ENCODE results near the gene CAB39. TPM values are rescaled to one million over a fixed set of nuclear protein-coding genes. Genes with fewer than 3 reads are reported as not detected.

Gene CAB39
- total RNA-seq, 1 experiment from 2014 or later, result 28.6 TPM

DNA sequence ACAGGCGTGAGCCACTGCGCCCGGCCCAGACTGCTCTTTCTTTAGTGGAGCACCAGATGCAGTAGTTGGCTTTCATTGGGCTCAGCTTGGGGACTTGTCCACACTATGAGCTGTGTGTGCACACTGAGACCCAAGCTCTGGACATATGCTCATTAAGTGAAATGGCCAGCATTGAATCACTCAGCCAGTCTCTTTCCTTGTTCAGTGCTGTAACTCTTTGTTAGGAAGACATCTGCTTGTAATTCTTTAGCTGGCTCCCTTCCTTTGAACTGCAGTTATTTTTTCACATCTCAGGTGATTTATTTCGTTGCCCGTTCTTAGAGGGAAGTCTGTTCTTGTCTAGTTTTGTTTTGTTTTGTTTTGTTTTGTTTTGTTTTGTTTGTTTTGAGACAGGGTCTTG lies 70.5 kb downstream of the CAB39 start:
- DNase-seq (ENCODE audit: low spot score), result no peak

DNA sequence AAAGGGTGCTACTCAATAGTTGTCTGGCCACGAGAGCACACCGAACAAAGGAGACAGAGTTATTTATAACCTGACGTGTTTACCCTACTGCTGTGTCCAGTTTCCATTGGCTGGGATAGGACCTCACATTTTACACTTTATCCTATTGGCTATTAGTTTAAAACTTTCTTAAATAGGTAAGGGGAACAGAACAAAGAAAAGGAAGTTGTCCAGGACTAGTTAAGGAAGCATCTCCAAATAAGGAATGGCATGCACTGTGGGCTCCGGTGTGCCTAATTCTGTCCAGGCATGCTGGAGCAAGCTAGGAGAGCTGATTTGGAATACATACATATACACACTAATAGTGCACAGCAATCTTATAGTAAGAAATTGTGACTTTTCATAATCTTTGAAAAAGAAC lies 72.2 kb downstream of the CAB39 start:
- no peak for DNase-seq (ENCODE audit: low spot score)

DNA sequence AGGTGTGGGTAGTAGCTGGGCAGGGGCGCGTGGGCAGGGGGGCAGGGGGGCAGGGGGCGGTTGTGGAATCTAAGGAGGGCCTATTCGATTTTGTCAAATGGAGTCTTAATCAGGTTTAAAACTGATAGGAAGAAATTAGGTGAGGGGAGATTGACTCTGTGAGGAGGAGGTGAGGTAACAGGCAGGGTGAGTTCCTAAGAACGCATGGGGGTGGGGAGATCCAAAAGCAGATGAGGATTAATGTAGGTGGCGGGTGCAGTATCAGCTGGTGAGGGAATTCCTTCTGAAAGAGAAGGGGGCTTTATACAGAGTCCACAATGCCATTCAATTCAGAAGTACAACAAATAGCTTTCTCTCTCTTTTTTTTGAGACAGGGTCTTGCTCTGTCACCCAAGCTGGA lies 72.7 kb downstream of the CAB39 start:
- DNase-seq (ENCODE audit: low spot score), result no peak

DNA sequence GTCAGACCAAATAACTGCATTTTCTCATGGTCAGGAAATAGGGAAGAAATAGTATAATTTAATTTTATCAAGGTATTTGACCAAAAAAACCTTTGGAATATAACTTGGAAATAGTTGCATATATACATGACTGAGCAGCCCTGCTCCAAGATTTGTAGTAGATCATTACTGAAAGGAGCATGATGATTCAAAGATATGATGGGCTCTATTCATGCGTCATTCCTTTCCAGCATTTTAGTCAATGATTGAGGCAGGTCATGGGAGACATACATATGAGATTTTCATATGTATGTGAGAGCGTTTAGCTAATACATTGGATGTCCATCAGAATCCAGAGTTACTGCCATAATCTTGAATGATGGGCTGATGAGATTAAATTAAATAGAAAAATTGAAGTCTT lies 74.5 kb downstream of the CAB39 start:
- no peak for DNase-seq (ENCODE audit: low spot score)

DNA sequence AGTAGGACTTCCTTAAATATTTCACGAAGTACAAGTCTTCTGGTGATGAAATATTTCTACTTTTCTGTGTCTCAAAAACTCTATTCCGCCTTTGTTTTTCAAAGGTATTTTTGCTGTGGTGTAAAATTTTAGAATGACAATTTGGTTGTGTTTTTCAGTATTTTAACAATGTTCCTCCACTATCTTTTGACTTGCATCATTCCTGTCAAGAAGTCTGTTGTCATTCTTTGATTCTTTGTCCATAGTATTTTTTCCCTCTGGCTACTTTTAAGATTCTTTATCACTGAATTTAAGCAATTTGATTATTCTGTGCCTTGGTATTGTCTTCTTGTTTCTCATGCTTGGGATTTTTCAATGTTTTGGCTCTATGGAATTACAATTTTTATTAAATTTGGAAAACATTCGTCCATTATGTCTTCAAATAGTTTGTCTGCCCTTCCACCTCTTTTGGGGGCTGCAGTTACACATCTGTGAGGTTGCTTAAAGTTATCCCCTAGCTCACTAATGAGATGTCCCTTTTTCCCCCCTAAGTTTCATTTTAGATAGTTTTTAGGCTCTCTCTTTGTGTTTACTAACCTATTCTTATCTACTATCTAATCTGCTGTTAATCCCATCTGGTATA lies 76.0 kb downstream of the CAB39 start:
- DNase-seq (ENCODE audit: low spot score), result no peak

DNA sequence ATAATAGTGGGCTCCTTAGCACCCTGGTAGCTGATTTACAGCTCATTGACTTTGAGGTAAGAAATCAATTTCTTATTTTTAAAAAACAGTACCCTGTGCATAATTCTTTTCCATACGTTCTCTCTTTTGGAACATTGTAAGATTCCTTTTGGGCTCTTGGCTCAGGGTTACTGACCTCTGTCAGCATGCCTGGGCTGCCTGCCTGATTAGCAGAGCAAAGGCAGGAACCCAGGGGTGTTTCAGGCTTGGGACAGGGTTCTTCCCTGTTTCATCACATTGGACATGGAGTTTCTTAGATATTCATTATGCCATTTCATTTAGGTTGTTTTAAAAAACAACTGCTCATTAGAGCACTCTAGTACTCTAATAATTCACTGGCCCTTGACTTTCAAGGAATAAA lies 78.3 kb downstream of the CAB39 start:
- no peak for DNase-seq (ENCODE audit: low spot score)

DNA sequence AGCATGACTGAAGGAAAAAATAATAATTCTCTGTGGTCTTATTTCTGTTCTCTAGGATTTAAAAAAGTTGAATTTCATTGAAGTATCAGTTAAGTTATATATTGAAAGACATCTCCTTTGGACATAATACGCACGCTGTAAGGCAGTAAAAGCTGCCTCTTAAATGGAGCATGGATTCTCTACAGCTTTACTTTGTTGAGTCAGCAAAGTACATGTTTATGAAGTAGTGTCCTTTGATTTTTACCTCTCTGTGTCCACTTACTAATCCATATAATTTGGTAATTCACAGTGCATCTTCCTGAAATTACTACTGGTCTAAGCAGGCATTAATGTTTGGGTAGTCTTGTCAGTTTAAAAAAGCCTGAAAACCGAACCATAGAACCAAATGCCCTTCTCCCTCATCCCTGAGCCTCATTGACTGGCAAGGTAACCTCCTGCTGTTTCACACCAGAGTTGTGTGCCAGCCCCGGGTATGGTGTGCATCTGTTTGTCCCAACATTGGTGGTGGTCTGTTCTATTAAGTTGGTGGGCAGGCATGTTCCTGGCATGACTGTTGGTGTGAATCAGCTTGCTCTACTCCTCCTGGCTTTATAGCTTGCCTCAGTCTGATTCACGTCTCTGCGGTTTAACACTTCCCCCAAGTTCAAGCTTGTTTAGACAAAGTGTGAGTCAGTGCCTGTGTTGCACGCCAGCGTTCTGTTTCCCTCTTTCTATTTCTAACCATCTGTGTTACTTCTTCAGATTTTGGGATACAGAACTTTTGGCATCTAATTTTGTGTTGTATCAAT lies 81.1 kb downstream of the CAB39 start:
- peak; percentile 91 for DNase-seq (ENCODE audit: low spot score)

DNA sequence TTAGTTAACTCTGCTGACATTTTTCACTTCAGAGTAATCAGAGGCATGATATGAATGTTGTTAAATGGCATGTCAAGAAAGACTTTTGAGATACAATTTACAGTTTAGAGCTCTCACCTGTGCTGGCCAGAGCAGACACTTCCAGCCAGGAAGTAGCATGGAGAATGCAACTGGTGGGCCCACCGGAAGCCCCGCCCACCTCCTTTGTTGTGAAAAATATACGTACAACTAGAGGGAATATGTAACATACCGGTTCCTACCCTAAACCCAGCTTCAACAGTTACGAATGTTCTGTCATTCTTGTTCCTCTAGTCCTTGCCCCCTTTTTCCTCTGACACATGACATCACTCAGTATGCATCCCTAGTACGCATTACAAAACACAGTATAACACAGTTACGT lies 81.9 kb downstream of the CAB39 start:
- DNase-seq (ENCODE audit: low spot score), result no peak

DNA sequence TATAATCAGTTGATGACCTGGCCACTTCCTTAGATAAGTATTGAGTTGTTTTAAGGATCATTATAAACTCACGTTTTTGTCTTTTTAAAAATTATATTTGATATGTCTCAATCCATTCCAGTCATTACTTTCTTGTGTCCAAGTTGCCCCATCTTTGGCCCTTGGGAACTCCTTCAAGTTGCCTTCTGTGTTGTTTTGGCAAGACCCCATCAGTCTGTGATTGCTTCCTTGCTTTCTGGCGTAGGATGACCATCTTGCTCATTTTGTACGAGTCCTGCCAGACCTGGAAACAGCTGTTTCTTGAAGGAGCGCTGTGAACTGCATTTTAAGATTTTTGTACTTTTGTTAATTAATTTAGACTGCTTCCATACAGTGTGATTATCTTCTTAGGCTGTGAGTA lies 83.2 kb downstream of the CAB39 start:
- DNase-seq (ENCODE audit: low spot score), result no peak

DNA sequence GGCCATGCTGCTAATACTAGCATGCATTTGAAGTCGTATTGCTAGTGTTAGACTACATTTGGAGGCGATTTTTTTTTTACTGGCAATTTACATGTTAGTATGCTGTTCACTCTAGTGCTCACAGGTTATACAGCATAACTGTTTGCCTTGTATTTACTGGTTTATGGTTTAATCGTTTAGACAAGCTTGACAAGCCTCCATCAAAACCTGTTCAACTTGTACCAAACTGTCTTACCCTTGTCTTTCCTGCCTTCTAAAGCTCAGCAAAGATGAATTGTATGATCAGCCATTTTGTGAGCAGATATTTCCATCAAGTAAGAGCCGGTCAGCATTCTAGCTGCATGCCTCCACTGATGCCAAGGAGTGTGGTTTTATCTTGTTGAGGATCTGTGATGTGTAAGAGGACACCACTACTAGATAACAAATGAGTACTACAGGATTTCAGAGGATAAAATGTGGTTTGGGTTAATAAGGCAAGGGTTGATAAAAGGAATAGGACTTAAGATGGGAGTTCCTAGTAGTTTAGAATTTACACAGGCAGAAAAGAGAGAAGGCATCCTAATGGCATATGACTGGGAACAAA lies 83.7 kb downstream of the CAB39 start:
- no peak for DNase-seq (ENCODE audit: low spot score)

DNA sequence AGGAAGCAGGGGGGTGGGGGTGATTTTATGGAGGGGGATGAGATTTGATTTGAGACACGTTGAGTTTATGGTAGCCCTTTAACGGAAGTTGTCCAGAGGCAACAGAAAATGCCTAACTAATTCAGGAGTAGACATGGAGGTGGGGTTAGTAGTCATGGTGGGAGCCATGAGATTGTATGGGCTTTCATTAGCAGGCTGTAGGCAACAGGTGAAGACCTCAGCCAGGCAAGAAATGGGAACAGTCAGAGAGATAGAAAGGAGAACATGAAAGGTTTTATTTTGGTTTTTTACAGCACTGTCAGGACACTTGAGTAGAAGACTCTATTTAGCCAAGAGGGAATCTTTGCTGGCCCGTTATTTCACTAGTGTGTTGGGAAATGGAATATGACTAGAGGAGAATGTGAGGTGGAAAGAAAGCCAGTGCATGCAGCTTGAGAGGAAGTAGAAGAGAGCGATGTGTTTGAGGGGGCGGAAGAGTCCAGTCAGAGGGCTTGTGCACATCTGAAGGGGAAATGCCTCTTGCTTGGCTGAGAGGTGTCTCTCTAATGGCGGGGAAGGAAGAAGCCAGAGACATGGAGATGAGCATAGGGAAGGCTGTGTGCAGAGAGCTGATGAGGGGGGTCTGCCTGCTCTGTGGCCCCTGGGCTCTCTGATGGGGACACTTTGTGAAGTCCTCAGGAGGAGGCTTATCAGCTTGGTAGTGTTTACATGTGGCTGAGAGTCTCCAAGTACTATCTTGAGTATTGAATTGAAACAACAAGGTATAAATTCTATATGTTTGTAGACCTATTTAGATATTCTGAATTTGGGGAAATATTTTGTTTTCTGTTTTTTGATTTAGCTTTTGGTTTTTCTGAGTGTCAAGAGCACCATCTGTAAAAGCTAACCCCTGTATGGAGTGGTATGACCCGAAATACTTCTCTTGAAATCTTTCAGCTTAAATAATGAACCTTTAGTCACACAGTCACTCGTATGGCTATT lies 85.2 kb downstream of the CAB39 start:
- DNase-seq (ENCODE audit: low spot score), result no peak

DNA sequence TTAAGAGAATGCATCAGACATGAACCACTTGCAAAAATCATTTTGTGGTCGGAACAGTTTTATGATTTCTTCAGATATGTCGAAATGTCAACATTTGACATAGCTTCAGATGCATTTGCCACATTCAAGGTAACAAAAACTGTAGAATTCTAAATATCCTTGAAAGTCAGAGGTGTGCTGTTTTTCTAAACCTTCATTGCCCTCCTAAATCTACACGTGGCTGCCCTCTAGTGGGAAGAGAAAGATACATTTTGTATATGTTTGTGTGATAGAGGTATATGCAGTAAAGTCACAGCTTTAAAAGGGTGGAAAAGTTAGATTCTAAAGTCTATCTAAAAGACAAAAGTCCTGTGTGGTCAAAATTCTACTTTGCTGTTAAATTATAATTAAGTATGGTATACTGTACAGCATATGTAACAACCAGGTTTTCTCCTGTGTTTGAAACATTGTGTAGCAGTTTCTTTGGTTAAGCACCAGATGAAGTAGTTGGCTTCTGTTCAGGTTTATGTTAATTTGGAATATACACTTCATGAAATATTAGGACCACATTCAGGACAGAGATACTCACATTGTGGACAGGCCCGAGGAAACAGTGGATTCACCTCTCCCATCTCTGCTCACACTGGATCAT lies 86.2 kb downstream of the CAB39 start:
- DNase-seq (ENCODE audit: low spot score), result peak; percentile 82

DNA sequence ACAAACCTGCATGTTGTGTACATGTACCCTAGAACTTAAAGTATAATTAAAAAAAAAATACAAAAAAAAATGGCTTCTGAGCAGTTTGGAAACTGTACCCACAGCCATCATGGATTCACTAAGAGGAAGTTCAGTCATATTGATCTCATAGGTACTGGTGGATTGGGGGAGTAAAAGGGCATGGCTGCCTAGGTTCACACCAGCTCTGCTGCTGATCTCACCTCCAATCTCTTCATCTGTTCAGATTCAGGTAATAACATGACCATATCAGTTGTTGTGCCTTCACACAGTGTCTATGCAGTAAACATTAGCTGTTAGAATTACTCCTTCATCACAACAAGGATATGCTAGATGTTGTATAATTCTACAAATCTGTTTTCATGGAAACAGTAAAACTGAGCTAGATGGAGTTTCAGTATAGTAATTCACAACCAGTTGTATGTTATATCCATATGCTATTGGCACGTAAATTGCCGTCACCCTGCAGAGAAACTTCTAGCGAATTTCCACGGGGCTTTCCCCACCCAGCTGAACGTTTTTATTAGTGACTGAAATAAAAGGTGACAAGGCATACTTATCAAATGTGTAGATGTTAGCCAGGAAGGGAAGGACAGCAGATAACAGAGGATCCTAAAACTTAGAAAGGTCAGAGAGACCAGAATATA lies 92.8 kb downstream of the CAB39 start:
- no peak for DNase-seq (ENCODE audit: low spot score)

DNA sequence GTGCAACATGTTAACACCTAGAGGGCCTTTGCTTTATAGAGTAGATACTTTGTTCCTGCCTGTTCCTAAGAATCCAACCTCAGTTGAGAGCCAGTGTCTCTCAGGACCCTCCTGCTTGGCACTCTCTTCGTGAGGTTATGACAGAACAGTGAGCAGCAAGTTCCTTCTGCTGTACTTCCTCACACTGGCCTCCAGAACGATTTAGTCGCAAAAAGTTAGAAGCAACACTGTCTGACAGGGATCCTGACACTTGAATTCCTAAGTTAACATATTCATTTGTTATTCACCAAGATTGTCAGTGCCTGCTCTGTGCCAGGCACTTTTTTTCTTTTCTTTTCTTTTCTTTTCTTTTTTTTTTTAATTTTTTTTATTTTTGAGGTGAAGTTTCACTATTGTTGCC lies 95.1 kb downstream of the CAB39 start:
- DNase-seq (ENCODE audit: low spot score), result no peak

DNA sequence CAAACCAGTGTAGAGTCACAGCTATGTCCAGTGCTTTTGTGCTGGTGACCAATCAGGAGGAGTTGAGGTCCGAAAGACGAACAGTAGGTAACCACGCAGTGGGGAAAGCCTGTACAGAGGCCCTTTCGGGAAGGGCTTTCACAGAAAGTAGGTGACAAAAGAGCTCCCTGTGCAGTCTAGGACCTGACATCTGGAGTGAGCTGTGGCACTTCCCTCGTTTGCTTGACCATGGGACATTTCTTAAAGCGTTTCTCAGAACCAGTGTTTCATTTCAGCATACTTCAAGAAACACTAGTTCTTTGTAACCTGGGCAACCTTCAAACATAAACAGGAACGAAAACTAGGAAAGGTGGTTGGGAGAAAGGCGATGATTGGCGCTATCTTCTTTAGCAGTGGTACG lies 96.4 kb downstream of the CAB39 start:
- no peak for DNase-seq (ENCODE audit: low spot score)

DNA sequence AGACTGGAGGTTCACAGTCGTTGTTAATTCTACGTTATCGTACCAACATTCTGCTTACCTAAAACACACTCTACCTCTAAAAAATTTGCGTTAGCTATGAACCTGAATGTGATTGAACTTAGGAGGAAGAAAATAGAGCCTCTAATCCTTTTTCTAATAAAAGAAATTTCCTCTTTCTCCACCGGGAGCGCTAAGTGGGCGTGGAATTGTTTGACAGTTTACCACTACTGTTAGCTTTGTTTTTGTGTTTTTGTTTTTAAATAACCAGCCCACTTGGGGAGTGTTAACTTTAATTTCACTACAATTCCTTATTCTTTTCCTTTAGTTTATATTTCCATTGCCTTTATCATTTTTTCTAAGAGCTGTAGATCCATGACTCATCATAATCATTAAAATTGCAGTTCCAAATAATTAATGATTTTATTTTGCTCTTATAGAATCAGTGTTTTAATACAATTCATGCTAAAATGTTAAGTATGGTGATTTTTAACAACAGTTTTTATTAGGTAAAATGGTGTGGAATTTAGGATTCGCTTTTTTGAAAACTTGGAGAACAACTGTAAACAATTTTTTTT lies 97.1 kb downstream of the CAB39 start:
- no peak for DNase-seq (ENCODE audit: low spot score)

DNA sequence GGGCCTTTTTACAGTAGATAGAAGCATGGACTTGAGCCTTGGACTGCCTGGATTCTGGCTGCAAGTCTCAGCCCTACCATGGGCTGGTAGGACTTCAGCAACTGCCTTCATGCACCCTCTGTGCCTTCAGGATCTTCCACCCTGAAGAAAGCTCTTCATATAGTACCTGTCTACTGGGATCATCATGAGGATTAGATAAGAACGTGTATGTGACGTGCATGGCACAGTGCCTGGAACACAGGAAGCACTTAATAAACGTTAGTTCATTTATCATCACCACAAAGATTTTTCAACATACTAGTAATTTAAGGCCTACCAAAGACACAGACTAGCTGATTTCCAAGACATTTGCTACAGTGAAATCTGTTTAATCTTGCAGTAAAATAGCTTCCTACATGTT lies 98.9 kb downstream of the CAB39 start:
- DNase-seq (ENCODE audit: low spot score), result no peak

DNA sequence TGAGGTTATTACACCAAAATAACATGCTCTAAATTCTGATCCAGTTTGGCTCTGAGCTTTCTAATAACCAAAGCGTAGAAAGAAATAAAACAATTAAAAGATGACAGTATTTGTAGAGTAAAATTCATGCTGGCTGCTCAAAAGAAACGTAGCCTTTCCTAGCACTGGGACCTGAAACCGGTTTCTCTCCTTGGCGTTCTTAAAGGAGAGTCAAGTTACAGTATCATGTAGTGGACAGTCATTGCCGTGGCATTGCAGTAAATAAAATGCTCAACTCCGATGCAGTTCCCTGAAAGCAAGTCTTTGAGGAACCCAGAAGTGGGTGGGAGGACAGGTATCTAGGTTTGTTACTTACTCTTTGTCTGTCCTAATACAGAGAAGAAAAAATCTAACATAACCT lies 99.4 kb downstream of the CAB39 start:
- no peak for DNase-seq (ENCODE audit: low spot score)

DNA sequence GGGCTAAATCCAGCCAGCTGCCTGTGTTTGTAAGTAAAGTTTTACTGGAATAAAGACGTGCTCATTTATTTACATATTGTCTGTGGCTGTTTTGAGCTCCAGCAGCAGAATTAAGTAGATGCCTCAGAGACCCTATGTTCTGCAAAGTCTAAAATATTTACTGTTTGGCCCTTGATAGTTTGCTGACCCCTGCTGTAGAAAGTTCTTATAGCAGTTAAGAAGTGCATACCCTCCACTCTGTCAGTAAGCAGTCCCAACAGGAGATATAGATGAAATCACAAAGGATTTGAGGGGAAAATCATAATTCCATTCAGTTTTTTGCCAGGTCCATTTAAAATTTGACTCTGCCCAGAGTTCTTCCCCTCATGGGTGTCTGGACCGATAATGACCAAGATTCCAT lies 102.0 kb downstream of the CAB39 start:
- peak; percentile 26 for DNase-seq (ENCODE audit: low spot score)

DNA sequence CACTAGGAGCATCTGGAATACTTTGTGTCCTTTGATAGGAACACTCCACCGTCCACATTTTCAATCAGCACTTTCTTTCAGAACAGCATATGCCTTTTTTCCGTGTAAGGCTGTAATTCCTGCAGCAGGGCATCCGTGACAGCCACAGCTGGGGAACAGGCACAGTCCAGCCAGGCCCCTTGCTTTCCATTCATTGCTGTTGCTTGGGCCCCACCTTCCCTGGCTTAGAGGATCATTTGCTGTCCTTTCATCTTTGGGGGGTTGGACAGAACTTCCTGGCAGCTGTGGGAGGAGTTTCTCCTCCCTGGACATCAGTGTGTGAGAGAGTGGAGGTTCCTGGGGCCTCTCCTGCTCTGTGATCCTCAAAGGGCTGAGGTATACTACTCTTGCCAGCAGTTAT lies 102.4 kb downstream of the CAB39 start:
- no peak for DNase-seq (ENCODE audit: low spot score)

DNA sequence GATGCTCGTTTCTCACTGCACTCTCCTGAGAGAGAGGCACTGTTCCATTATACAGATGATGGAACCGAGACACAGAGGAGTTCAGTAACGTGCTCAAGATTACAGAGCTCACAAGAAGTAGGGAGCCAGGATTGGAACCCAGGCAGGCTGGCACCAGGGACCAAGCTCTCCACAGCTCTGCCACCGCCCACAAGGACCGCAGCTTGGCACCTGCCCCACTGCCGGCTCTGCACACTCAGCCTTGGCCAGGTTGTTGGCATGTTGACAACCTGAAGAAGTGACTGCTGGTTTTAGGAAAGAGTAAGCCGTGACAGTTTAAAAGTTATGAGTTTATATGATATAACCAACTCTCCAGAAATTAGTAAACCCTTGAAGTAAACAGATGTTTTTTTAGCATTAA lies 104.1 kb downstream of the CAB39 start:
- DNase-seq (ENCODE audit: low spot score), result no peak

All from HT-29 (cell line).